ENCODE measurements around the gene ADPRHL1.

DNA sequence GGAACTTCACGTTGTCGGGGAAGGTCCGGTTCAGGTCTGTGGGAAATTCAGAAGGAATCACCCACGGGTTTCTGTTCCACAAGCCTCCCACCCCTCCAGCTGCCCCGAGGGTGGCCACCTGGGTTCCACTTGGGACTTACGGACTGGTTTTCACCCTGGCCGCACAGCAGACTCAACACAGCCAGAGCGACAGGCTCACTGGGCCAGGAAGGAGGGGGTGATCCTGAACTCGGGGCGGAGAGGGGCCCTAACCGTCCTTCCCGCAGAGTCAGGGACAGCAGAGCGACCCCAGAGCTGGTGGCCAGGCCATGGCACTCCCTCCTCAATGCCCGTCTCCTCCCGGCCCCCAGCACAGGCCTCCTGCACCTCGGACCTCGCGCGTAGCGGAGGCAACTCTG, 102.4 kb downstream of the ADPRHL1 start:
- TF ChIP-seq, protein P1, sequence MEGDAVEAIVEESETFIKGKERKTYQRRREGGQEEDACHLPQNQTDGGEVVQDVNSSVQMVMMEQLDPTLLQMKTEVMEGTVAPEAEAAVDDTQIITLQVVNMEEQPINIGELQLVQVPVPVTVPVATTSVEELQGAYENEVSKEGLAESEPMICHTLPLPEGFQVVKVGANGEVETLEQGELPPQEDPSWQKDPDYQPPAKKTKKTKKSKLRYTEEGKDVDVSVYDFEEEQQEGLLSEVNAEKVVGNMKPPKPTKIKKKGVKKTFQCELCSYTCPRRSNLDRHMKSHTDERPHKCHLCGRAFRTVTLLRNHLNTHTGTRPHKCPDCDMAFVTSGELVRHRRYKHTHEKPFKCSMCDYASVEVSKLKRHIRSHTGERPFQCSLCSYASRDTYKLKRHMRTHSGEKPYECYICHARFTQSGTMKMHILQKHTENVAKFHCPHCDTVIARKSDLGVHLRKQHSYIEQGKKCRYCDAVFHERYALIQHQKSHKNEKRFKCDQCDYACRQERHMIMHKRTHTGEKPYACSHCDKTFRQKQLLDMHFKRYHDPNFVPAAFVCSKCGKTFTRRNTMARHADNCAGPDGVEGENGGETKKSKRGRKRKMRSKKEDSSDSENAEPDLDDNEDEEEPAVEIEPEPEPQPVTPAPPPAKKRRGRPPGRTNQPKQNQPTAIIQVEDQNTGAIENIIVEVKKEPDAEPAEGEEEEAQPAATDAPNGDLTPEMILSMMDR (IDR thresholded peaks at IDR 0.05; ENCODE audit: insufficient read depth, low read depth, low read length) = no peak
- TF ChIP-seq EZH2 (IDR thresholded peaks at IDR 0.05; ENCODE audit: insufficient read depth, low read length) = no peak
